ENCODE results near the gene RPS15. TPM values are rescaled to one million over a fixed set of nuclear protein-coding genes. Genes with fewer than 3 reads are reported as not detected.

The RPS15 gene
- total RNA-seq, 5 donors from 2014 or later (not counting 1 experiment from before 2014, with no cell fraction given): 1,731 to 2,353 (median 2,282) TPM

- CTCF ChIA-PET: interaction anchor here in 1 of 2 donors (0.6 kb wide), 1 partner anchor 315 kb away, joined by 4 read pairs; no protein-coding TSS in a partner anchor
- POLR2A ChIA-PET: interaction anchor here (0.6 to 1.0 kb wide), 2 partner anchors 33 to 831 kb away, joined by 3 to 5 read pairs; no protein-coding TSS in a partner anchor
- ATAC-seq (replicated peaks in 1 of 4) (no peak), DNase-seq (no peak)
- Mint-ChIP-seq H3K9me3 (no peaks in the 10 kb centered on the region), H3K27ac (peak overlapping the region in 1 of 2 donors; percentile 41), H3K36me3 (no peaks in the 10 kb centered on the region), H3K4me1 (peaks cover 15 to 28% (median 18%) of the 10 kb centered on the region in 3 donors), H3K4me3 (no peak overlapping the region), H3K27me3 (peaks cover 34 to 62% of the 10 kb centered on the region in 2 donors)
- Histone ChIP-seq H3K27ac (ENCODE audit: low read length) (no peak overlapping the region), H3K4me3 (ENCODE audit: control insufficient read depth in 1 of 2, extremely low read depth in 1 of 2, low read length in 1 of 2) (no peak overlapping the region), H3K9me3 (no peaks in the 10 kb centered on the region), H3K36me3 (ENCODE audit: control insufficient read depth in 2 of 2, extremely low read depth in 1 of 2, insufficient read depth in 1 of 2, low read length in 1 of 2) (no peaks in the 10 kb centered on the region), H3K4me1 (ENCODE audit: control insufficient read depth in 1 of 2, extremely low read depth in 1 of 2, insufficient read depth in 2 of 2, low read length in 2 of 2) (peaks cover 4 to 49% of the 10 kb centered on the region in 2 experiments), H3K27me3 (replicated peaks in 1 of 2; ENCODE audit: control insufficient read depth in 2 of 2, extremely low read depth in 1 of 2, insufficient read depth in 2 of 2, low read length in 1 of 2) (peaks cover 10 to 93% of the 10 kb centered on the region in 2 experiments)
- WGBS (ENCODE audit: insufficient coverage): 60% methylated on average over 21 of the region's 33 CpGs
These were observed 15.5 kb downstream of the RPS15 start for GRCh38 chr19:1453525-1454364.

GRCh38 chr19:1455002-1455335 is 16.8 kb downstream of the RPS15 start:
- Mint-ChIP-seq H3K27me3 (peaks cover 26 to 60% of the 10 kb centered on the region in 2 donors), H3K4me1 (peaks cover 14 to 24% (median 15%) of the 10 kb centered on the region in 3 donors), H3K9me3 (no peaks in the 10 kb centered on the region), H3K36me3 (peaks cover 3% of the 10 kb centered on the region), H3K4me3 (peak overlapping the region in 1 of 3 donors; percentile 58), H3K27ac (no peak overlapping the region)
- Histone ChIP-seq H3K27ac (ENCODE audit: low read length) (no peak overlapping the region), H3K9me3 (no peaks in the 10 kb centered on the region), H3K27me3 (replicated peaks in 1 of 2; ENCODE audit: control insufficient read depth in 2 of 2, extremely low read depth in 1 of 2, insufficient read depth in 2 of 2, low read length in 1 of 2) (peaks cover 10 to 86% of the 10 kb centered on the region in 2 experiments), H3K4me1 (ENCODE audit: control insufficient read depth in 1 of 2, extremely low read depth in 1 of 2, insufficient read depth in 2 of 2, low read length in 2 of 2) (peaks cover 4 to 40% of the 10 kb centered on the region in 2 experiments), H3K36me3 (ENCODE audit: control insufficient read depth in 2 of 2, extremely low read depth in 1 of 2, insufficient read depth in 1 of 2, low read length in 1 of 2) (no peaks in the 10 kb centered on the region), H3K4me3 (ENCODE audit: control insufficient read depth in 1 of 2, extremely low read depth in 1 of 2, low read length in 1 of 2) (peak overlapping the region in 1 of 2 donors; percentile 23)
- DNase-seq (peak in 2 of 35 experiments; percentile 17 to 29), ATAC-seq (replicated peaks in 1 of 4) (peak in 3 of 4 experiments; percentile 6 to 14 (median 10))
- WGBS (ENCODE audit: insufficient coverage): under 1% methylated on average over 16 of the region's 22 CpGs
- CTCF ChIA-PET: interaction anchor here in 1 of 2 donors (0.6 to 0.7 kb wide), 2 partner anchors 321 to 373 kb away, joined by 8 read pairs; no protein-coding TSS in a partner anchor
- POLR2A ChIA-PET: interaction anchor here in 1 of 2 donors (1.0 kb wide), 1 partner anchor 35 kb away, joined by 5 read pairs; no protein-coding TSS in a partner anchor

GRCh38 chr19:1455336-1456120 is 17.3 kb downstream of the RPS15 start:
- H3K4me1 Mint-ChIP-seq: peaks cover 11 to 21% (median 12%) of the 10 kb centered on the region in 3 donors
- peak overlapping the region in 1 of 3 donors; percentile 58 for H3K4me3 Mint-ChIP-seq
- CTCF ChIA-PET: interaction anchor here in 1 of 2 donors (0.6 to 0.7 kb wide), 2 partner anchors 320 to 374 kb away, joined by 8 read pairs; no protein-coding TSS in a partner anchor
- H3K9me3 Mint-ChIP-seq: no peaks in the 10 kb centered on the region
- Histone ChIP-seq H3K4me3 (ENCODE audit: control insufficient read depth in 1 of 2, extremely low read depth in 1 of 2, low read length in 1 of 2) (no peak overlapping the region), H3K9me3 (no peaks in the 10 kb centered on the region), H3K27me3 (replicated peaks in 1 of 2; ENCODE audit: control insufficient read depth in 2 of 2, extremely low read depth in 1 of 2, insufficient read depth in 2 of 2, low read length in 1 of 2) (peaks cover 6 to 82% of the 10 kb centered on the region in 2 experiments), H3K36me3 (ENCODE audit: control insufficient read depth in 2 of 2, extremely low read depth in 1 of 2, insufficient read depth in 1 of 2, low read length in 1 of 2) (peaks cover 0 to under 1% of the 10 kb centered on the region in 2 donors), H3K27ac (ENCODE audit: low read length) (no peak overlapping the region), H3K4me1 (ENCODE audit: control insufficient read depth in 1 of 2, extremely low read depth in 1 of 2, insufficient read depth in 2 of 2, low read length in 2 of 2) (peaks cover 4 to 35% of the 10 kb centered on the region in 2 experiments)
- peaks cover 3% of the 10 kb centered on the region for H3K36me3 Mint-ChIP-seq
- peaks cover 24 to 57% of the 10 kb centered on the region in 2 donors for H3K27me3 Mint-ChIP-seq
- H3K27ac Mint-ChIP-seq: peak overlapping the region in 1 of 2 donors; percentile 63
- DNase-seq (peak in 29 of 35 experiments; percentile 27 to 71 (median 45)), ATAC-seq (replicated peaks in 1 of 4) (peak; percentile 53 to 74 (median 61))
- 4% methylated on average over 42 of the region's 42 CpGs for WGBS (ENCODE audit: insufficient coverage)
- POLR2A ChIA-PET: no interaction called here

- Mint-ChIP-seq H3K4me3 (peak overlapping the region in 1 of 3 donors; percentile 58), H3K4me1 (peaks cover 7 to 16% (median 10%) of the 10 kb centered on the region in 3 donors), H3K27me3 (peaks cover 18 to 51% of the 10 kb centered on the region in 2 donors), H3K36me3 (peaks cover 3% of the 10 kb centered on the region), H3K27ac (no peak overlapping the region), H3K9me3 (no peaks in the 10 kb centered on the region)
- Histone ChIP-seq H3K9me3 (no peaks in the 10 kb centered on the region), H3K4me3 (ENCODE audit: control insufficient read depth in 1 of 2, extremely low read depth in 1 of 2, low read length in 1 of 2) (no peak overlapping the region), H3K27me3 (replicated peaks in 1 of 2; ENCODE audit: control insufficient read depth in 2 of 2, extremely low read depth in 1 of 2, insufficient read depth in 2 of 2, low read length in 1 of 2) (peaks cover 4 to 74% of the 10 kb centered on the region in 2 experiments), H3K4me1 (ENCODE audit: control insufficient read depth in 1 of 2, extremely low read depth in 1 of 2, insufficient read depth in 2 of 2, low read length in 2 of 2) (peaks cover 4 to 32% of the 10 kb centered on the region in 2 experiments), H3K27ac (ENCODE audit: low read length) (no peak overlapping the region), H3K36me3 (ENCODE audit: control insufficient read depth in 2 of 2, extremely low read depth in 1 of 2, insufficient read depth in 1 of 2, low read length in 1 of 2) (peaks cover 0 to 3% of the 10 kb centered on the region in 2 donors)
- ChIA-PET CTCF (no interaction called here), POLR2A (no interaction called here)
- WGBS (ENCODE audit: insufficient coverage): 34% methylated on average over 35 of the region's 43 CpGs
- DNase-seq (no peak), ATAC-seq (replicated peaks in 1 of 4) (no peak)
These were observed 18.1 kb downstream of the RPS15 start for GRCh38 chr19:1456121-1456900.

GRCh38 chr19:1457031-1457739 is 19.0 kb downstream of the RPS15 start:
- no peak overlapping the region for H3K27ac Mint-ChIP-seq
- 25% methylated on average over 48 of the region's 48 CpGs for WGBS (ENCODE audit: insufficient coverage)
- H3K4me1 ChIP-seq (ENCODE audit: control insufficient read depth in 1 of 2, extremely low read depth in 1 of 2, insufficient read depth in 2 of 2, low read length in 2 of 2): peaks cover 4 to 32% of the 10 kb centered on the region in 2 experiments
- no peak overlapping the region for H3K4me3 ChIP-seq (ENCODE audit: control insufficient read depth in 1 of 2, extremely low read depth in 1 of 2, low read length in 1 of 2)
- CTCF ChIA-PET: no interaction called here
- H3K9me3 ChIP-seq: no peaks in the 10 kb centered on the region
- H3K36me3 ChIP-seq (ENCODE audit: control insufficient read depth in 2 of 2, extremely low read depth in 1 of 2, insufficient read depth in 1 of 2, low read length in 1 of 2): peaks cover 0 to 3% of the 10 kb centered on the region in 2 donors
- no peak for ATAC-seq (replicated peaks in 1 of 4)
- no peak overlapping the region for H3K4me3 Mint-ChIP-seq
- H3K27me3 Mint-ChIP-seq: peaks cover 14 to 45% of the 10 kb centered on the region in 2 donors
- H3K4me1 Mint-ChIP-seq: peaks cover 7 to 16% (median 10%) of the 10 kb centered on the region in 3 donors
- H3K27me3 ChIP-seq (replicated peaks in 1 of 2; ENCODE audit: control insufficient read depth in 2 of 2, extremely low read depth in 1 of 2, insufficient read depth in 2 of 2, low read length in 1 of 2): peaks cover 4 to 65% of the 10 kb centered on the region in 2 experiments
- no peaks in the 10 kb centered on the region for H3K9me3 Mint-ChIP-seq
- H3K36me3 Mint-ChIP-seq: peaks cover 3% of the 10 kb centered on the region
- POLR2A ChIA-PET: no interaction called here
- H3K27ac ChIP-seq (ENCODE audit: low read length): no peak overlapping the region
- no peak for DNase-seq
